Right renal pelvis (tissue), 4 donors: ENCODE measurements around the gene L2HGDH. TPM values are rescaled to one million over a fixed set of nuclear protein-coding genes. Genes with fewer than 3 reads are reported as not detected.
"Not testable (repeated sequence)": the region's sequence is repeated elsewhere in the genome, so short reads cannot be mapped to it uniquely, and the experiment has no call there.

Experiments
- DNase-seq, 4 donors: peaks; one replicate each; pipeline ENCODE4 v3.0.0-alpha.2; 2013; ENCODE audit warnings: low read depth in 4 of 4, low spot score in 3 of 4, missing footprints in 1 of 4
- polyA plus RNA-seq, 4 donors: library from polyadenylated mRNA; unstranded; fragments of 120-200 nt; gene quantifications; one replicate each; pipeline ENCODE4 v1.2.1, GENCODE V29; 2013; ENCODE audit not compliant: insufficient read length in 4 of 4

L2HGDH gene
- polyA plus RNA-seq: 10 to 100 TPM in 2 of 4 donors, 1 to 10 TPM in 2; 9.4 to 11.5 (median 10.5) TPM

DNA sequence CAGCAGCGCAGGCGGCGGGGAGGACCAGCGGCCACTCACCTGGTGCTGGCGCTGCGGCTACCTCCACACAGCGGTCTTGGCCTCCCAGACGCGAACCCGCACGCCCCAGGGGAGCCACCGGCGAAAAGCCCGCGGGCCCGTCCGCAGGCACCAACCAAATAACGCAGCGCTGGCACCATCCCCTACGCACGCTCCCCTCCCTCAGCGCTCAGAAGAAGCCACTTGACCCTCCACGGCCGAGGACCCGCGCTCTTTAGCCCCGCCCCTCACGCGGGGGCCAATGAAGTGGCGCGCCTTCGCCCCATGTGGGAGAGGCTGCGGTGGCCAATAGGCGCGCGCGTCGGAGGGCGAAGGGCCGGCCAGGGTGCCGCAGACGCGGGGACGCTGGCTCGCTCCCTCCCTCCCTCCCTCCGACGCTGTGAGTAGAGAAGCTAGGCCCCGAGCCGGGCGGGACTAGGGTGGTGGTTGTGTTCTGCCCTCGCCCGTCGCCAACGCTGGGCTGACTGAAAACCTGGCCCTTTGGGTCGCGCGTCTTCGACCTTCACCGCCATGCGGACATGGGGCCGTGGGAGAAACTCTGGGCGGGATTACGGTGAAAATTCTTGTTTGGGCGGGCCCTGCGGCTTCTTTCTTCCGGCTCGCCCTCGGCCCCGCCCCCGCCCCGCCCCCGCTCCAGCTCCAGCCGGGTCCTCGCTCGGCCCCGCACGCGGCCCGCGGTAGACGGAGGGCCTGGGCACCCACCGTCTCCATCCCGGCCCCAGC is at the start of gene L2HGDH, which contains the start of gene DMAC2L:
Gene L2HGDH, minus strand, starts transcription at position 258 of the 762 bp plus-strand sequence. Its CDS starts 79 bp downstream, at position 179.
Gene DMAC2L, plus strand, starts transcription at position 353 of the 762 bp plus-strand sequence. CDS start 9,164 bp downstream, outside the sequence.
- DNase-seq: peak; percentile 89 to 95 (median 91)

DNA sequence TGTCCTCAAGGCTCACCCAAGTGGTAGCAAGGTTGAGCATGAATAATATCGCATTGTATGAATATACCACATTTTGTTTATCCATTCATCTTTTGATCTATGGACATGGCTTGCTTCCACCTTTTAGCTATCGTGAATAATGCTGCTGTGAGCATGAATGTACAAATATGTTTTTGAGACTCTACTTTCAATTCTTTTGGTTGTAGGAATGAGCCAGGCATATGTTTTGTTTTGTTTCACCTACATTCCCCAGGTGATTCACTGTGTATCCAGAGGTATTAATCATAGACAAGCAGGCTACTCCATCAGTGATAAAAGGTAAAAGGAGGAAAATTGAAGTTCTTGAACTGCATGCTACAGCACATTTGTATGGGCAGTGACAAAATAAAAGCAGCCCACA is 48.8 kb upstream of the L2HGDH start:
- no peak for DNase-seq

DNA sequence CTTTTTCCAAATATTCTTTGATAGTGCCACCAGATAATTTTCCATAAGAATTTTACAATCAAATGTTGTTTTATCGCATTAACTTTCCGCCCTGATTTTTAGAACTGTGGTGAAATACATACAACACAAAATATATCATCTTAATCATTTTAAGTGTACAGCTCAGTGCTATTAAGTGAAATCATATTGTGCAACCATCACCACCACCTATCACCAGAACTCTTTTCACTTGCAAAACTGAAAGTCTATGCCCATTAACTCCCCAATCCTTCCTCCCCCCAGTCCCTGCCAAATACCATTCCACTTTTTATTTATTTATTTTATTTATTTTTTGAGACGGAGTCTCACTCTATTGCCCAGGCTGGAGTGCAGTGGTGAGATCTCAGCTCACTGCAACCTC is 48.1 kb upstream of the L2HGDH start:
- DNase-seq: no peak

DNA sequence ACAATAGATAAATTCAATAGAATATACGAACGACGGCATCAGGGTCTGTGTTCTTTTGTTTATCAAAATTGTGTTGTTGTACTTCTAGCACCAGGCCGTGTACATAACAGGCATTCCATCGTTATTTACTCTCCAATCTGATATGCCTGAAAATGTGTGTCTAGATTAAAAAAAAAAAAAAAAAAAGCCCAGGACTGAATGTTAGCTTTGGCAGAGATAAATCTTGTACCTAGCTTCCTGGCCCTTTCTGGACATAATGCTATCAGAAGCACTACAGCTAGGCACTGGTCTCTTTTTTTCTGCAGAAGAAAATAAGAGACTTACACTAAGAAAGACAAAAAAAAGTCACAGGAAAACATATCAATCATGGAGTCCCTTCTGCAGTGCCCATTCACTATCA is 47.6 kb upstream of the L2HGDH start:
- DNase-seq: no peak

DNA sequence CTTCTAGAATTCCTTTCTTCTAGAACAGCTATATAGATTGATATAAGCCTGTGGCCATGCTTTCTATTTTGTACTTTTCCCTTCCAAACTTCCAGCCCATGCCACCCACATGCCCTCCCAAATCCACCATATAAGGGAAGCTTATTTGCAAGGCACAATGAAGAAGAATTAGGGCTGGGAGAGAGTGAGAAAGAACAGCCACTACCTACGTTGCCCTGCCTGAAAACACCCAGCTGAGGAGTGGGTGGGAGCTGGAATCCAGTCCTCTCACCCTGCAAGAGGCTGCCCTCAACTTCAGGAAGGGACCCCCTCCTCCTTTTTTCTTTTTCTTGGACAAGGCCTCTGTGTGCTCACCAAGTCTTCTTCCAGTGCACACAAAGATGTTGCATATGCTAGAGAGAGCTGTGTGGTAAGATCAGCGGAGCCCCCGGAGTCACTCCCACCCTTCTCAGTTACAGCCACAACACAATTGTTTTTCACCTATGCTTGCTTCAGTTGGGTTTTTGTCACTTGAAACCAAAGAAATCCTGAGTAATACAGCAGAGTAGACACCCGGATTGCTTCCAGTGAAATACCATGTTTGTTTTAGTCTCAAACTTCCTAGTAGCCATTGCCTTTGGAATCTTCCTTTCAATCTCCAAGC is 45.8 kb upstream of the L2HGDH start:
- DNase-seq: no peak

DNA sequence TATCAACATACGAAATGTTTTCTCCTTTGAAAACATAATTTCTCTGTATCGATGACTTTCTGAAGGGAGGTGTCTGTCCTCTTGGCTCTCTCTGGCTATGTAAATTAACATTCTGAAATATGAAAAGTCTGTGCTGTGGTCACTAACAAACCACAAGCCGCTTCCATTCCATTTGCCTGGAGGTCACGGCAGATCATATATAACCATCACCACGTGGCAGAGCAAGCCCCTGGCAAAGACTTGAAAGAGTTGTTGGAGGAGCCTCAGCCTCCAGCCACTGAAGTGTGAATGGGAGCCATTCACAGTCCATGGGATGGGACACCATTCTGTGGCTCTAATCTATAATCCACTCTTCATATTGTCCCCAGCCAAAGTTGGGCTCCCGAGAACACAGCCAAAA is 45.1 kb upstream of the L2HGDH start:
- DNase-seq: no peak

DNA sequence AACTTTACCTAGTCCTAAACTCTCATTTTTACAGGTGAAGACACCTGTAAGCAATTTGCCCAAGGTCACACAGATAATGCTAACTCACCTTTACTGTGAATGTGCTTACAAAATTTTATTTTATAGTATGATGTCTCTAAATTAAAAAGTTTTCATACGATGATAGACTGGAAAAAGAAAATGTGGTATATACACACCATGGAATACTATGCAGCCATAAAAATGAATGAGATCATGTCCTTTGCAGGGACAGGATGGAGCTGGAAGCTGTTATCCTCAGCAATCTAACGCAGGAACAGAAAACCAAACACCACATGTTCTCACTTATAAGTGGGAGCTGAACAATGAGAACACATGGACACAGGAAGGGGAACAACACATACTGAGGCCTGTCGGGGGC is 44.3 kb upstream of the L2HGDH start:
- DNase-seq: not testable (repeated sequence)

DNA sequence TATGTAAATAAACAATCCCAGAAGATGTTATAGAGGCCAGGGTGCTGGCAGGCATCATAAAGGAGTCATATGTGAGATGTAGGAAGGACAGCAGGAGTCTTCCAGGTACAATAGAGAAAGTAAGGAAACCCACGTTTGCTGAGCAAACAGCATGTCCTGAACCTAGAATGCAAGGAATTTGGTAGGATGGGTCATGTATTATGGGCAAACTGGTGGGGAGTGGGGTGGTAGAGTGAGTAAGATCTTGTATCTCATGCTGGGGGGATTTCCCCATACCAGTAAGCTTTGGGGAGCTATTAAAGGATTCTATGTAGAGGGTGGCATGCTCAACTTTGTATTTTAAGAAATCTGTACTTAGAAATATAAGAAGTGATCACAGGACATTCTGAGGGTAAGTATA is 43.7 kb upstream of the L2HGDH start:
- DNase-seq: no peak

DNA sequence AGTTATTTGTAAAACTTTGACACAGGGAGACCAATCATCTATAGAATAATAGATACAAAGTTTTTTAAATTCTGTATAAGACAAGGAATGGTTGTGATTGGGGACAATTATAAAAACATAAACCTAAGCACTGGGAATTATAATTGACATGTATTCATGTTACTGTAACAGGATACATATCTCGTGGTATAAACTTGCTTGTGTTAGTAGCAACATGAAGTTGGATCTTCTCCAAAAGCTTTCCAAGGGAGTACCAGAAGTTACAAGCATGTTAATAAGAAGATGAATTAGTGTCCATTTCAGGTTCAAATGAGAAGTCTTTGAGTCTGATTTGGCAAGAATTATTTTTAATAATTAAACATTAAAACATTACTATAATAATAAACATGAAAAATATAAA is 42.5 kb upstream of the L2HGDH start:
- no peak for DNase-seq

DNA sequence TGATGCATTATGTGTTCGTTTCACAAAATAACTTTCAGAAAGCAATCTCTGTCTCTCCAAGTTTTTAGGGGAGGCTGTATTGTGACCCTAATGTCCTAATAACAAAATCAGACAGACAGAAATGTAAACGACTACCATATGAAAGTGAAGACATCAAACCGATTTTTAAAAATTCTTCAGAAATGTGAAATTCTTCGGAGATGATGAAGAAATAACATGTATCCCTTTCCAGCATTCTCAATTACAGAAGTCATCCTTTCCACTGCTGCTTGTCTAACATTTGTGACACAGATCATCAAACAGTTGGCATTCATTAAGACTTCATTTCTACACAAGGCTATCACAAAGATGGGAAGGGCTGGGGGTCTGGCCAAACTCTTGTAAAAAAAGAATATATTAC is 41.1 kb upstream of the L2HGDH start:
- DNase-seq: no peak

DNA sequence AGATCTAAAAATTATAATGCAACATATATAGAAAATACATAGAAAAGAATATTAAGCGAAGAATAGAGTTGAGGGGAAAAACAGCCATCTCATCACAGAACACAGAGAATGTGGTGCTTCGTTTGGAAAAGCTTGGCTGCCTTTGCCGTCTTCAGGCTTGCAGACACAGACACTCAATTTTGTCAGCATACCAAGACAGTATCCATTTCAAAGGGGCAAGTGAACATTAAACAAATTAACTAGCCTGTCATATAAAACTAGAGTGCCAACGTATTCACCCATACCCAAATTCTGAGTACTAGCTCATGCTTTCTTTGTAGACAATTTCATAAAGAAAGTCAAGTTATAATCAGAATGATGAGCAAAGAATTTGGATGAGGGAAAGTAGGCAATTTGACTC is 40.6 kb upstream of the L2HGDH start:
- no peak for DNase-seq

DNA sequence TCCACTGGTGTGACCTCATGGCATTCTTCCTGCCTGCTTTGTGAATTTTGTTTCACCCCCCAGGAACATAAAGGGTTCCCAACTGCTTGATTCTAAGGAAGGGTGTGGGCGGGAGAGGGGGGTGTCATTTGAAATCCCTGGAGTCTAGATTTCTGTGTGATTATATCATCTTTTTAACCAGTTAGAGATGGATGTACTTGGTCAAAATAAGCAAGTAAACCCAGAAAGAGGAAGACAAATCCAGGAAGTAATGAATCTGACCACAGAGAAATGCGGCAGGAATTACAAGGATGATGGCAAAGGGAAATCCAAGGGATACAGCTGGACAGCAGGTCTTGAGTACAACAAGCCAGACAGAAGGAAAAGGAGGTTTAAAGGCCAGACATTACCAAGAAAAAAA is 38.9 kb upstream of the L2HGDH start:
- DNase-seq: no peak

DNA sequence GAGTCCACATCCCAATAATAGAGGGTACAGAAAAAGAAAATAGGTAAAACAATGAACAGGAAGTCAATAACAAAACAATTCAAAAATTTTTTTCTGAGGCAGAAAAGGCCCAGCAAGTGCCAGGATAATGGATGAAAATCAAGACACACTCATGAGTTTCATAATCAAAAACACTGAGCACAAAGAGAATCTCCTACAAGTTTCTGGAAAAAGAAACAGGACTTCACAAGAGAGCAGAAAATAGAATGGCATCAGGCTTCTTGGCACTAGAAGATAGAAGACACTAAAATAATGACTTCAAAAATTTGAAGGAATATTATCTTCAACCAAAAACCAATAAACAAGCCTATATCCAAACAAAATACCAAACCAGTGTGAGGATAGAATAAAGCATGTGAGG is 36.9 kb upstream of the L2HGDH start:
- no peak for DNase-seq

DNA sequence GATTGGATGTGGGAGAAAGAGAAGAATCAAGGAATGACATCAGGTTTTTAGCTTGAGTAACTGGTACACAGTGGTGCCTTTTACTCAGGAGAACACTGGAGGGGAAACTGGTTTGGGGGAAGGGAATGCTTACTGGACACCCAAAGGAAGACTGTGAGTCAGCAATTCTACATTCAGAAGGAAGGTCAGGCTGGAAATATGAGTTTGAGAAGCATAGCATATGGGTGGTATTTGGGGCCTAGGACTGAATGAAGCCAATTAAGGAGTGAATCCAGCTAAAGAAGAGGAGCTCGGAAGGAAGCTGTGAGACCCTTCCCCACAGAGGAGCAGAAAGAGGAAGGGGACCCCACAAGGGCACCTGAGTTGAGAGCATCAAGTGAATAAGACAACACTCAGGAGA is 35.5 kb upstream of the L2HGDH start:
- no peak for DNase-seq

DNA sequence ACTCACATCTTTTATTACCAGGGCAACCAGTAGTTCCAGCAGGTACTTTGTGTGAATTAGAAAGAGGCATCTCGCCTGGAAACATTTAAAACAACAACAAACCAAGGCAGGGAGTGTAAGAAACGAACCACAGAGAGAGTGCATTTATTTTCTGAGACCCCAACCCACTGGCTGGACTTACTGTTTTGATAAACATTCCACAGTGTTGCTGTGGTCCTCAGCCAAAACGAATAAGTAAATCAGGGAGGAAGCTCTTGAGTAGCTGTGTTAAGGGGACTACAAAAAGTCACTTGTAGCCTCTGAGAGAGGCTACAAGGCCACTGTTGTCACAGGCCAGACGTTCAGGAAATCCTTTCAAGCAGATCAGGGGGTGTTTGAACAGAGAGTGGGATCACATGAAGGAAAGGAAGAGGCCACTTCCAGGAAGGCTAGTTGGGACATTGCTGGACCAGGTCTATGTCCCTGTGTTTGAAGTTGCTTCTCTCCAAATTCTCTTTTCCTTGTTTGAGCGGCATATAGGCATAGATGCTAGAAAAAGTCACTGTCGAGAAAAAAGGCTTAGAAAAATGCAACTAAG is 33.9 kb upstream of the L2HGDH start:
- DNase-seq: no peak

DNA sequence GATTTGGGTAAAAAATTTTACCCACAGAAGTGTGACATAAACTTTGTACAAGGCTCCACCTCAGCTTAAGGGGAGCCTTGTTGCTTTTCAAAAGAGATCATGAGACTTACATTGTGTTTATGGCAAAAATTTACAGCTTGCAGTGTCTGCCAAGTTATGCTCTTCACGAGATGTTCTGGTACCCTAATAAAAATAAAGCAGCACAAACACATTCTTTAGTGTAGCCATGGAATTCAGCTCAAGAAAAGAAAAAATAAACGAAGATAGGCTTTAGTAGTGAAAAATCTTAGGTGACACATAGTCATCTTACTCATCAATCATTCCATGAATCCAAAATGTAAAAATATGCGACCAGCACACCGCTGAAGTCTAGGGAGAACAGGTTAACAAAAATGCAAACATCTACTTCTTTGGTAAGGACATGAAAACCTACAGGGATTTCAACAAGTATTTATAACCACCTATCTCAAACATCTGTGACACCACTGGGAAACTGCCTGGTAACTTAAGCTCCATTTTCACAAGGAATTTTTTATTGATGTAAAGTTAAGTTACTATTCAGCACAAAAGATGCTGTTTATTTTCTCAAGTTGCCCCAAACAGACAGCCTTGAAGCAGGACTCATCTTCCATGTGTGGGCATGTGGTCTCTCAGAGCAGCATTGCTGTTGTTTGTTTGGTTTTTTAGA is 33.0 kb upstream of the L2HGDH start:
- no peak for DNase-seq

DNA sequence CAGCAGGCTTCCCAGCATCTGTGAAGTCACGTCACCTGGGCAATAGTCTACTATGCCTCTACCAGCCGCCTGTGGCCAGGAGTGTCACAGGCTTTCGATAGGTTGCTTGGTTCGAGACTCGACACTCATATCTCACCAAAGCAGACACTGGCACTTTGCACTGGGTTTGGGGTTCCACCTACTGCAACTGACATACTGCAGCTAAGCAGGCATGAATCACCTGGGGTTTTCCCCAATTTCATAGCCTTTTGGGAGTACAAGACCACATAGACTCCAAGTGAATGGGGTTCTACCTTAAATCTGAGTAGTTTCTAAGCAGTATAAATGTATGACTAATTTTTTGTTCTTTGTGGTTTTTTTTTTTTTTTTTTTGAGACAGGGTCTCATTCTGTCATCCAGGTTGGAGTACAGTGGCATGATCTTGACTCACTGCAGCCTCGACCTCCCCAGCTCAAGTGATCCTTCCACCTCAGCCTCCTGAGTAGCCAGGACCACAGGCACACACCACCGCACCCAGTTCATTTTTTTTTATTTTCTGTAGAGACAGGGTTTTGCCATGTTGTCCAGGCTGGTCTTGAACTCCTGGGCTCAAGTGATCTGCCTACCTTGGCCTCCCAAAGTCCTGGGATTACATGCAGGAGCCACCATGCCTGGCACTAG is 32.2 kb upstream of the L2HGDH start:
- no peak for DNase-seq

DNA sequence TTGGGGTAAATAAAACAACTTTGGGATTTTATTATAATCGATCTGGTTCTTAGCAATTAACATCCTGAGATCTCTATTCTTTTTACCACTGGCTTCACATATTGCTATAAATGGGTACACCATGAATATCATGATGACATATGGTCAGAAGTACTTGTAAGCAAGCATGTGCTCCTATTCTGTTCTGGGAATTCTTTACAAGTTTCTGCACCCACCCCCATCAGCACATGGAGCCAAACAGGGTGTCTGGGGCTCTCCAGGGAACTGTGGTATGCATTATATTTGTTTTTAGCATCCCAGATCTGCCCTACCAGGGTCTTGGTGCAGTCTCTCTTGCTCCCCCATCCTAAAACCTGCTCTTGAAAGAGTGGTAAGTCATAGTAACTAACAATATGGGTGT is 31.4 kb upstream of the L2HGDH start:
- no peak for DNase-seq

DNA sequence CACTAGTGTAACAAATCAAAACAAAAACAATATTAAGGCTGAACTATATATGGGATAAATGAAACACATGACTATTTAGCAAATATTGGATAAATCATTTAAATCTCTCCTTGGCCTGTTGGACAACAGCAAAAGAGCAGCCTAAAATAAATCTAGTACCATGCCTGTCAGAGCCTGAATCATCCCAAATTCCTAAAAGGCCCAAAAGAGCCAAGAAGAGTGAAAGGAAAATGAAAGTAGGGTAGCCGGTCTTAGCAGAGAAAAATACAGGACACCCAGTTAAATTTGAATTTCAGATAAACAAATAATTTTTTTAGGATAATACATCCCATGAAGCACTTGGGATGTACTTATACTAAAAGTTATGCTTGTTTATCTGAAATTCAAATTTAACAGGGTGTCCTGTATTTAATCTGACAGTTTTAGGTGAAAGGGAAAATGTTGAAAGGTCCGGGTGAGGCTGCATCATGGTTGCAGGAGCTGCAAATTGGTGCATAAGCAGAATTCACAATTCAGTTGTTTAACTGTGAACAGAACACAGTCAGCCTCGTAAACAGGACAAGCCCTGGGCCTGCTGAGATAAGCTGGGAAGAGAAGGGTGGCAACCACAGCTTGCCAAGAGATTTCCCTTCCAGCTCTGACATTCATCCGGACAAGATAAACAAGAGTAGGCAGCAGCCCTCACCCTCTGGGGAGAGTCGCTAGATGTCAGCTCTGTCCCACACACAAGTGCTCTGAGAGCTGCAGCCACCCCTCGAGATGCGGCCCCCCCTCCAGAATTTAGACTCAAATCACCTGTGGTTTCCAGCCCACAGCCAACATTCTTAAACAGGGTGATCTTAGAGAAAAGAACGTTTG is 30.4 kb upstream of the L2HGDH start:
- no peak for DNase-seq

DNA sequence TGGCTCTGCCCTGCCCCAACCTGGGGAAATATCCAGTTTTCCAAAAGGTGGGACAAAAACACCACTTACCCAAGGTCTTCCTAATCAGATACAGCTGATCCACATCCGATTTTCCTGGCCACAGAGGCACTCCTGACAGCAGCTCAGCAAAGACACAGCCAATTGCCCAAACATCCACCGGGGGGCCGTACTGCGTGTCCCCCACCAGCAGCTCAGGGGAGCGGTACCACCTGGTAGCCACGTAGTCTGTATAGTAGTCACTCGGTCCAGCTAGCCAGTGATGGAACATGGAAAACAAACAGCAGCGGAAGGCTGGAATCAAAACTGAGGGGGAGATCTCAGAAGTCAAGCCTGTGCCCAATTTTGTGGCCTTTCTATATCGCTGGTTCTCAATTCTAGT is 28.9 kb upstream of the L2HGDH start:
- DNase-seq: no peak
